HG02588 (cell line): ENCODE results near the gene SLC7A1.

Source experiments
- ATAC-seq: cut with Tn5 transposase; IDR thresholded peaks from one replicate; pipeline ENCODE4 v1.9.1; 2021; ENCODE audit warnings: mild to moderate bottlenecking, moderate library complexity; ENCODE audit not compliant: unreplicated experiment

SLC7A1 gene

GRCh38 chr13:29583073-29583785 is 12.3 kb downstream of the SLC7A1 start:
- ATAC-seq, result no peak

GRCh38 chr13:29582171-29582570 is 13.3 kb downstream of the SLC7A1 start:
- ATAC-seq, result no peak

- ATAC-seq, result no peak
Observed at GRCh38 chr13:29581666-29582065, 13.8 kb downstream of the SLC7A1 start.

- no peak for ATAC-seq
Observed at GRCh38 chr13:29579094-29579493, 16.4 kb downstream of the SLC7A1 start.

- ATAC-seq, result no peak
Observed at GRCh38 chr13:29578300-29579085, 17.0 kb downstream of the SLC7A1 start.

- no peak for ATAC-seq
Observed at GRCh38 chr13:29577136-29578051, 18.1 kb downstream of the SLC7A1 start.

GRCh38 chr13:29576581-29576980 is 18.9 kb downstream of the SLC7A1 start:
- ATAC-seq, result no peak

GRCh38 chr13:29575098-29575497 is 20.4 kb downstream of the SLC7A1 start:
- no peak for ATAC-seq

- no peak for ATAC-seq
Observed at GRCh38 chr13:29573190-29573589, 22.3 kb downstream of the SLC7A1 start.

- ATAC-seq, result no peak
Observed at GRCh38 chr13:29572575-29572974, 22.9 kb downstream of the SLC7A1 start.

GRCh38 chr13:29571876-29572570 is 23.5 kb downstream of the SLC7A1 start:
- no peak for ATAC-seq

GRCh38 chr13:29570051-29570654 is 25.3 kb downstream of the SLC7A1 start:
- no peak for ATAC-seq

GRCh38 chr13:29569253-29570050 is 26.0 kb downstream of the SLC7A1 start:
- ATAC-seq, result no peak

GRCh38 chr13:29568731-29569130 is 26.8 kb downstream of the SLC7A1 start:
- no peak for ATAC-seq

GRCh38 chr13:29567411-29567810 is 28.1 kb downstream of the SLC7A1 start:
- no peak for ATAC-seq

GRCh38 chr13:29566206-29566605 is 29.3 kb downstream of the SLC7A1 start:
- ATAC-seq, result no peak

GRCh38 chr13:29564818-29565217 is 30.7 kb downstream of the SLC7A1 start:
- ATAC-seq, result no peak

- ATAC-seq, result no peak
Observed at GRCh38 chr13:29564373-29564772, 31.1 kb downstream of the SLC7A1 start.

GRCh38 chr13:29563941-29564340 is 31.5 kb downstream of the SLC7A1 start:
- ATAC-seq, result no peak
